ENCODE data around the gene ELMO1. TPM values are rescaled to one million over a fixed set of nuclear protein-coding genes. Genes with fewer than 3 reads are reported as not detected.

ELMO1 gene
- total RNA-seq, 4 donors from 2014 or later, result 58.7 to 293 (median 81.0) TPM

- ATAC-seq (ENCODE audit: low FRiP score) (no peak), DNase-seq (ENCODE audit: low spot score) (no peak)
- no peak for TF ChIP-seq CTCF (IDR thresholded peaks at IDR 0.05)
Observed at GRCh38 chr7:37482505-37482904, 33.8 kb upstream of the ELMO1 start.

- no peak for TF ChIP-seq CTCF (IDR thresholded peaks at IDR 0.05)
- no peak for ATAC-seq (ENCODE audit: low FRiP score)
- DNase-seq (ENCODE audit: low spot score), result no peak
Observed at GRCh38 chr7:37481722-37482288, 33.1 kb upstream of the ELMO1 start.

GRCh38 chr7:37481154-37481553 is 32.5 kb upstream of the ELMO1 start:
- DNase-seq (ENCODE audit: low spot score) (no peak), ATAC-seq (ENCODE audit: low FRiP score) (no peak)
- no peak for TF ChIP-seq CTCF (IDR thresholded peaks at IDR 0.05)

- TF ChIP-seq CTCF (IDR thresholded peaks at IDR 0.05), result no peak
- ATAC-seq (ENCODE audit: low FRiP score), result no peak
- DNase-seq (ENCODE audit: low spot score), result no peak
Observed at GRCh38 chr7:37480041-37481031, 31.7 kb upstream of the ELMO1 start.

- ATAC-seq (ENCODE audit: low FRiP score) (no peak), DNase-seq (ENCODE audit: low spot score) (no peak)
- no peak for TF ChIP-seq CTCF (IDR thresholded peaks at IDR 0.05)
Observed at GRCh38 chr7:37476881-37477450, 28.3 kb upstream of the ELMO1 start.

GRCh38 chr7:37476428-37476827 is 27.8 kb upstream of the ELMO1 start:
- DNase-seq (ENCODE audit: low spot score) (no peak), ATAC-seq (ENCODE audit: low FRiP score) (no peak)
- no peak for TF ChIP-seq CTCF (IDR thresholded peaks at IDR 0.05)
